HepG2 (cell line): ENCODE data around the gene METTL26. TPM values are rescaled to one million over a fixed set of nuclear protein-coding genes. Genes with fewer than 3 reads are reported as not detected.

Source experiments
- CBX1 ChIP-seq: IDR thresholded peaks from one replicate; pipeline ENCODE4 v1.6.1; 2016; ENCODE audit warnings: antibody characterized with exemption, low read depth
- CCDC6 ChIP-seq: sonication (generic); formaldehyde crosslinking; IDR thresholded peaks from 2 replicates; pipeline ENCODE4 v1.8.1; 2022; ENCODE audit warnings: mild to moderate bottlenecking, missing genetic modification reagents, moderate library complexity
- DDIT3 ChIP-seq: sonication (generic); formaldehyde crosslinking; IDR thresholded peaks from 2 replicates; pipeline ENCODE4 v1.4.0; 2020; ENCODE audit warnings: mild to moderate bottlenecking, missing genetic modification reagents
- FOXP4 ChIP-seq: sonication (generic); formaldehyde crosslinking; IDR thresholded peaks from 2 replicates; pipeline ENCODE4 v1.4.0; 2020; ENCODE audit warnings: missing genetic modification reagents
- GMEB1 ChIP-seq: sonication (generic); formaldehyde crosslinking; IDR thresholded peaks from 2 replicates; pipeline ENCODE4 v1.5.1; 2020; ENCODE audit warnings: missing genetic modification reagents, mild to moderate bottlenecking, borderline replicate concordance
- HOXA9 ChIP-seq: sonication (generic); formaldehyde crosslinking; IDR thresholded peaks from 2 replicates; pipeline ENCODE4 v1.8.1; 2022; ENCODE audit warnings: missing genetic modification reagents, mild to moderate bottlenecking, moderate library complexity, borderline replicate concordance
- MAFG ChIP-seq: sonication (generic); formaldehyde crosslinking; IDR thresholded peaks from 2 replicates; pipeline ENCODE4 v1.5.1; 2020; ENCODE audit warnings: mild to moderate bottlenecking, missing genetic modification reagents
- MAZ ChIP-seq, 2 experiments: sonication (generic) in 1 of 2; formaldehyde crosslinking in 1 of 2; IDR thresholded peaks; 2 replicates each; pipeline versions ENCODE4 v1.5.0 to v1.6.1; 2012 to 2020; ENCODE audit warnings: low read depth in 2 of 2, mild to moderate bottlenecking in 2 of 2, borderline replicate concordance in 1 of 2, improper control_type of control experiment in 1 of 2, low read length in 1 of 2, missing genetic modification reagents in 1 of 2, moderate library complexity in 1 of 2
- MIXL1 ChIP-seq: IDR thresholded peaks from 2 replicates; pipeline ENCODE4 v1.6.1; 2016
- RBM39 ChIP-seq: fragments of 200-400 bp; formaldehyde crosslinking; IDR thresholded peaks from one replicate; pipeline ENCODE4 v1.6.1; 2018; ENCODE audit warnings: antibody characterized with exemption, mild to moderate bottlenecking, low read depth, low read length; ENCODE audit not compliant: poor library complexity, severe bottlenecking
- ZBTB33 ChIP-seq: sonication (generic); formaldehyde crosslinking; IDR thresholded peaks from 2 replicates; pipeline ENCODE4 v1.4.0; 2020; ENCODE audit warnings: missing genetic modification reagents
- ZFP82 ChIP-seq: sonication (generic); formaldehyde crosslinking; IDR thresholded peaks from 2 replicates; pipeline ENCODE4 v1.5.1; 2020; ENCODE audit warnings: mild to moderate bottlenecking, missing genetic modification reagents, borderline replicate concordance
- ZGPAT ChIP-seq: IDR thresholded peaks from 2 replicates; pipeline ENCODE4 v1.6.1; 2016; ENCODE audit warnings: mild to moderate bottlenecking
- ZMAT3 ChIP-seq: sonication (generic); formaldehyde crosslinking; conservative IDR thresholded peaks from 2 replicates; pipeline ENCODE4 v1.7.0; 2021; ENCODE audit warnings: missing genetic modification reagents
- ZMYM4 ChIP-seq: sonication (generic); formaldehyde crosslinking; IDR thresholded peaks from 2 replicates; pipeline ENCODE4 v1.8.1; 2023; ENCODE audit warnings: mild to moderate bottlenecking, missing genetic modification reagents
- ZNF333 ChIP-seq: sonication (generic); formaldehyde crosslinking; IDR thresholded peaks from 2 replicates; pipeline ENCODE4 v1.4.0; 2020; ENCODE audit warnings: mild to moderate bottlenecking, missing genetic modification reagents, borderline replicate concordance
- ZNF550 ChIP-seq: sonication (generic); formaldehyde crosslinking; IDR thresholded peaks from 2 replicates; pipeline ENCODE4 v1.4.0; 2020; ENCODE audit warnings: mild to moderate bottlenecking, missing genetic modification reagents, borderline replicate concordance
- ZNF563 ChIP-seq: sonication (generic); formaldehyde crosslinking; IDR thresholded peaks from 2 replicates; pipeline ENCODE4 v1.8.0; 2022; ENCODE audit warnings: mild to moderate bottlenecking, moderate library complexity, missing genetic modification reagents
- ZNF597 ChIP-seq: sonication (generic); formaldehyde crosslinking; IDR thresholded peaks from 2 replicates; pipeline ENCODE4 v1.5.0; 2020; ENCODE audit warnings: missing genetic modification reagents
- ZNF792 ChIP-seq: IDR thresholded peaks from 2 replicates; pipeline ENCODE4 v1.6.1; 2016
- polyA plus RNA-seq, 8 experiments: library from polyadenylated mRNA; depleted of rRNA in 3 of 8; stranded (reverse) in 7 of 8; unstranded in 1 of 8; fragments of >200 nt; fragmentation: Illumina TruSeq in 4 of 8; extraction: Trizol in 4 of 8; gene quantifications; 2 replicates each; pipeline versions ENCODE4 v1.2.1 to v1.2.3, GENCODE V29; 2011 to 2016; ENCODE audit warnings: low read depth in 4 of 8, missing spikeins in 1 of 8, mixed read lengths in 1 of 8; ENCODE audit not compliant: insufficient read depth in 1 of 8
- total RNA-seq, 5 experiments: library from RNA; depleted of rRNA; stranded (reverse); fragments of >200 nt; fragmentation: Illumina TruSeq; extraction: Trizol; gene quantifications; 2 replicates each; pipeline ENCODE4 v1.2.3, GENCODE V29; 2016; ENCODE audit warnings: low read depth in 1 of 5

The METTL26 gene
- total and polyA plus RNA-seq, 2 of the 13 experiments (the other 11 are each of a cell fraction or from before 2014, with no cell fraction given) = 65.5 to 70.1 TPM

- TF ChIP-seq GMEB1 (CRISPR knock-in tag) = no peak
- no peak for TF ChIP-seq ZNF597
- no peak for TF ChIP-seq ZFP82 (CRISPR knock-in tag)
- no peak for TF ChIP-seq ZNF563 (CRISPR knock-in tag)
- no peak for TF ChIP-seq RBM39
- no peak for TF ChIP-seq MIXL1 (CRISPR knock-in tag)
- TF ChIP-seq CBX1 = no peak
- no peak for TF ChIP-seq CCDC6 (CRISPR knock-in tag)
- TF ChIP-seq ZMYM4 (CRISPR knock-in tag) = no peak
- TF ChIP-seq MAFG (CRISPR knock-in tag) = no peak
- TF ChIP-seq ZNF792 (CRISPR knock-in tag) = no peak
- TF ChIP-seq ZNF550 (CRISPR knock-in tag) = no peak
- peak; percentile 98 for TF ChIP-seq ZBTB33 (CRISPR knock-in tag)
- TF ChIP-seq ZGPAT = 0 out of 2 replicates have a peak, but pooled peaks have one; percentile 26
- TF ChIP-seq ZNF333 (CRISPR knock-in tag) = no peak
- TF ChIP-seq ZMAT3 (CRISPR knock-in tag) = no peak
- no peak for TF ChIP-seq DDIT3 (CRISPR knock-in tag)
- TF ChIP-seq MAZ (IDR thresholded peaks at IDR 0.05; ENCODE audit: borderline replicate concordance, low read depth, low read length) = no peak; the same call in 1 of the 2 replicates
- TF ChIP-seq MAZ (CRISPR knock-in tag; IDR thresholded peaks at IDR 0.05; ENCODE audit: low read depth) = peak; percentile 46
- TF ChIP-seq HOXA9 (CRISPR knock-in tag) = no peak
- no peak for TF ChIP-seq FOXP4
Measured at GRCh38 chr16:610513-611381, 25.4 kb downstream of the METTL26 start (continued).
